NCI-H226 (cell line): ENCODE measurements around the gene CTXN3.
"Not testable (repeated sequence)": the region's sequence is repeated elsewhere in the genome, so short reads cannot be mapped to it uniquely, and the experiment has no call there.

Source experiments
- DNase-seq: peaks from one replicate; pipeline ENCODE4 v3.0.0-alpha.2; 2015

The CTXN3 gene

GRCh38 chr5:127652952-127653611 is 4.2 kb downstream of the CTXN3 start:
- DNase-seq = no peak

- no peak for DNase-seq
Measured at GRCh38 chr5:127656825-127657224, 7.9 kb downstream of the CTXN3 start.

- DNase-seq = no peak
Measured at GRCh38 chr5:127660047-127660733, 11.3 kb downstream of the CTXN3 start.

GRCh38 chr5:127664093-127664492 is 15.2 kb downstream of the CTXN3 start:
- DNase-seq = no peak

GRCh38 chr5:127665641-127666040 is 16.8 kb downstream of the CTXN3 start:
- no peak for DNase-seq

- DNase-seq = no peak
Measured at GRCh38 chr5:127666043-127666716, 17.3 kb downstream of the CTXN3 start.

GRCh38 chr5:127667926-127668325 is 19.0 kb downstream of the CTXN3 start:
- no peak for DNase-seq

- DNase-seq = peak; percentile 12
Measured at GRCh38 chr5:127671218-127671617, 22.3 kb downstream of the CTXN3 start.

GRCh38 chr5:127673117-127673800 is 24.4 kb downstream of the CTXN3 start:
- DNase-seq = no peak

GRCh38 chr5:127676951-127677350 is 28.1 kb downstream of the CTXN3 start:
- DNase-seq = not testable (repeated sequence)

GRCh38 chr5:127679691-127680330 is 30.9 kb downstream of the CTXN3 start:
- not testable (repeated sequence) for DNase-seq

GRCh38 chr5:127680595-127680994 is 31.7 kb downstream of the CTXN3 start:
- no peak for DNase-seq

- DNase-seq = no peak
Measured at GRCh38 chr5:127683008-127683407, 34.1 kb downstream of the CTXN3 start.

GRCh38 chr5:127684726-127685467 is 36.0 kb downstream of the CTXN3 start:
- no peak for DNase-seq

GRCh38 chr5:127685662-127686061 is 36.8 kb downstream of the CTXN3 start:
- DNase-seq = no peak

GRCh38 chr5:127686424-127686823 is 37.5 kb downstream of the CTXN3 start:
- no peak for DNase-seq

GRCh38 chr5:127694518-127695171 is 45.8 kb downstream of the CTXN3 start:
- DNase-seq = no peak

- no peak for DNase-seq
Measured at GRCh38 chr5:127695346-127695745, 46.5 kb downstream of the CTXN3 start.

- DNase-seq = peak; percentile 69
Measured at GRCh38 chr5:127696683-127697082, 47.8 kb downstream of the CTXN3 start.

- peak; percentile 40 for DNase-seq
Measured at GRCh38 chr5:127697894-127698600, 49.2 kb downstream of the CTXN3 start.

- no peak for DNase-seq
Measured at GRCh38 chr5:127699416-127699815, 50.5 kb downstream of the CTXN3 start.
